Measurements from ENCODE around the gene FOXD2.

DNA sequence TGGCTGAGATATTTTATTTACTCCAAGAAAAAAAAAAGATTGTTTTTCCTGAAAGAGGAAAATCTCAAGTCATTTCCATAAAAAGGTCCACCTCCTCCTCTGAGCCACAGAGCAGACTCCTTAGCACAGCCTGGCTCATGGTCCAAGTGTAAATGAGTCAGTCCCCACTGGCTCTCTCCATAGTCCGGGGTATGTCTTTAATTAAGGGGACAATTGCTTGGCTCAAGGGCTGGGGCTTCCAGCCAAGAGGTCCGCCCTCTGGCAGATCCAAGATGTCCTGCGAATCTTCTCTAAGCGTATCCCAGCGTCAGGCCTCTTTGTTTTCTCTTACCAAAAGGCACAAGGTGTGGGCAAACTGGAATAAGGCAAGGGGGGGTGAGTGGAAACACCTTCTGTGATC is 33.3 kb downstream of the FOXD2 start:
- TF ChIP-seq, protein P1, sequence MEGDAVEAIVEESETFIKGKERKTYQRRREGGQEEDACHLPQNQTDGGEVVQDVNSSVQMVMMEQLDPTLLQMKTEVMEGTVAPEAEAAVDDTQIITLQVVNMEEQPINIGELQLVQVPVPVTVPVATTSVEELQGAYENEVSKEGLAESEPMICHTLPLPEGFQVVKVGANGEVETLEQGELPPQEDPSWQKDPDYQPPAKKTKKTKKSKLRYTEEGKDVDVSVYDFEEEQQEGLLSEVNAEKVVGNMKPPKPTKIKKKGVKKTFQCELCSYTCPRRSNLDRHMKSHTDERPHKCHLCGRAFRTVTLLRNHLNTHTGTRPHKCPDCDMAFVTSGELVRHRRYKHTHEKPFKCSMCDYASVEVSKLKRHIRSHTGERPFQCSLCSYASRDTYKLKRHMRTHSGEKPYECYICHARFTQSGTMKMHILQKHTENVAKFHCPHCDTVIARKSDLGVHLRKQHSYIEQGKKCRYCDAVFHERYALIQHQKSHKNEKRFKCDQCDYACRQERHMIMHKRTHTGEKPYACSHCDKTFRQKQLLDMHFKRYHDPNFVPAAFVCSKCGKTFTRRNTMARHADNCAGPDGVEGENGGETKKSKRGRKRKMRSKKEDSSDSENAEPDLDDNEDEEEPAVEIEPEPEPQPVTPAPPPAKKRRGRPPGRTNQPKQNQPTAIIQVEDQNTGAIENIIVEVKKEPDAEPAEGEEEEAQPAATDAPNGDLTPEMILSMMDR (conservative IDR thresholded peaks at IDR 0.05 in 1 of 2, IDR thresholded peaks at IDR 0.05 in 1 of 2; ENCODE audit: low read depth in 1 of 2, low read length in 2 of 2): no peak
- no peak for TF ChIP-seq EZH2 (IDR thresholded peaks at IDR 0.05; ENCODE audit: low read length, missing control alignments)
